Right atrium auricular region (tissue), 2 donors: ENCODE results near the gene SLC6A17. TPM values are rescaled to one million over a fixed set of nuclear protein-coding genes. Genes with fewer than 3 reads are reported as not detected.

Experiments
- DNase-seq: peaks from one replicate; pipeline ENCODE4 v3.0.0-alpha.2; 2019; ENCODE audit warnings: low spot score
- H3K27ac ChIP-seq, 2 donors: fragments of 200-600 bp; sonication (generic); 1 replicate in 1 of 2; 2 replicates in 1 of 2; pipeline ENCODE4 v1.5.1; 2016 to 2019
- H3K27me3 ChIP-seq, 2 donors: fragments of 200-600 bp; sonication (generic); one replicate each; pipeline versions ENCODE4 v1.5.1 to v1.6.0; 2017 to 2019
- H3K36me3 ChIP-seq: fragments of 200-600 bp; sonication (generic); one replicate; pipeline ENCODE4 v1.5.1; 2016
- H3K4me1 ChIP-seq, 2 donors: fragments of 200-600 bp; sonication (generic); one replicate each; pipeline versions ENCODE4 v1.5.1 to v1.6.0; 2017 to 2019
- H3K4me3 ChIP-seq, 2 donors: fragments of 200-600 bp; sonication (generic); 1 replicate in 1 of 2; 2 replicates in 1 of 2; pipeline ENCODE4 v1.5.1; 2017 to 2019; ENCODE audit warnings: mild to moderate bottlenecking in 1 of 2, moderate library complexity in 1 of 2
- H3K9me3 ChIP-seq, 2 donors: fragments of 200-600 bp; sonication (generic); one replicate each; pipeline ENCODE4 v1.5.1; 2019
- CTCF ChIP-seq, 2 donors: fragments of 200-600 bp; sonication (generic); IDR thresholded peaks; one replicate each; pipeline ENCODE4 v1.5.1; 2019; ENCODE audit warnings: antibody characterized with exemption in 2 of 2
- total RNA-seq, 2 donors: library from RNA; depleted of rRNA; stranded (reverse); fragments of >200 nt; gene quantifications; one replicate each; pipeline ENCODE4 v1.1.0, GENCODE V29; 2016

Gene SLC6A17
- total RNA-seq, 2 donors from 2014 or later, result not detected

- peaks cover 3 to 5% of the 10 kb centered on the region in 2 donors for H3K9me3 ChIP-seq
- TF ChIP-seq CTCF (IDR thresholded peaks at IDR 0.05), result no peak
- H3K27ac ChIP-seq, result no peak overlapping the region
- no peak for DNase-seq
- H3K4me3 ChIP-seq, result no peak overlapping the region
- H3K36me3 ChIP-seq, result peaks cover 3% of the 10 kb centered on the region
- no peaks in the 10 kb centered on the region for H3K27me3 ChIP-seq
- H3K4me1 ChIP-seq, result peaks cover 0 to 8% of the 10 kb centered on the region in 2 donors
These were observed 87.3 kb downstream of the SLC6A17 start for GRCh38 chr1:110237386-110238152.

GRCh38 chr1:110239441-110240430, 89.4 kb downstream of the SLC6A17 start:
- no peak for TF ChIP-seq CTCF (IDR thresholded peaks at IDR 0.05)
- Histone ChIP-seq H3K36me3 (no peaks in the 10 kb centered on the region), H3K4me3 (no peak overlapping the region), H3K27ac (no peak overlapping the region), H3K4me1 (peaks cover 0 to 8% of the 10 kb centered on the region in 2 donors), H3K27me3 (no peaks in the 10 kb centered on the region), H3K9me3 (no peaks in the 10 kb centered on the region)
- no peak for DNase-seq

GRCh38 chr1:110240476-110241210, 90.3 kb downstream of the SLC6A17 start:
- no peak for TF ChIP-seq CTCF (IDR thresholded peaks at IDR 0.05)
- no peak overlapping the region for H3K4me3 ChIP-seq
- H3K4me1 ChIP-seq, result no peaks in the 10 kb centered on the region
- H3K27ac ChIP-seq, result no peak overlapping the region
- no peaks in the 10 kb centered on the region for H3K36me3 ChIP-seq
- no peaks in the 10 kb centered on the region for H3K9me3 ChIP-seq
- H3K27me3 ChIP-seq, result no peaks in the 10 kb centered on the region
- DNase-seq, result no peak

- no peak for TF ChIP-seq CTCF (IDR thresholded peaks at IDR 0.05)
- Histone ChIP-seq H3K4me3 (no peak overlapping the region), H3K4me1 (no peaks in the 10 kb centered on the region), H3K36me3 (no peaks in the 10 kb centered on the region), H3K9me3 (no peaks in the 10 kb centered on the region), H3K27ac (no peak overlapping the region), H3K27me3 (no peaks in the 10 kb centered on the region)
- DNase-seq, result no peak
These were observed 91.2 kb downstream of the SLC6A17 start for GRCh38 chr1:110241516-110241915.

- H3K27ac ChIP-seq, result no peak overlapping the region
- H3K4me3 ChIP-seq, result no peak overlapping the region
- H3K9me3 ChIP-seq, result no peaks in the 10 kb centered on the region
- no peak for DNase-seq
- no peaks in the 10 kb centered on the region for H3K36me3 ChIP-seq
- no peaks in the 10 kb centered on the region for H3K4me1 ChIP-seq
- no peaks in the 10 kb centered on the region for H3K27me3 ChIP-seq
- no peak for TF ChIP-seq CTCF (IDR thresholded peaks at IDR 0.05)
These were observed 91.8 kb downstream of the SLC6A17 start for GRCh38 chr1:110242062-110242461.
